Testis (tissue), 2 donors: ENCODE data around the gene ADAMTS20.

Experiments
- POLR2A ChIP-seq: fragments of 450-650 bp; IDR thresholded peaks from one replicate; pipeline ENCODE4 v1.6.1; 2017; ENCODE audit warnings: antibody characterized with exemption, mild to moderate bottlenecking, moderate library complexity
- TF ChIP-seq, protein P1 (sequence below), 3 experiments: fragments of 450-650 bp in 2 of 3; fragments of 200-600 bp in 1 of 3; sonication (generic) in 1 of 3; IDR thresholded peaks; one replicate each; pipeline ENCODE4 v1.5.1; 2016 to 2019; ENCODE audit warnings: antibody characterized with exemption in 3 of 3, mild to moderate bottlenecking in 2 of 3, moderate library complexity in 1 of 3

- no peak for TF ChIP-seq POLR2A
- TF ChIP-seq, protein P1, sequence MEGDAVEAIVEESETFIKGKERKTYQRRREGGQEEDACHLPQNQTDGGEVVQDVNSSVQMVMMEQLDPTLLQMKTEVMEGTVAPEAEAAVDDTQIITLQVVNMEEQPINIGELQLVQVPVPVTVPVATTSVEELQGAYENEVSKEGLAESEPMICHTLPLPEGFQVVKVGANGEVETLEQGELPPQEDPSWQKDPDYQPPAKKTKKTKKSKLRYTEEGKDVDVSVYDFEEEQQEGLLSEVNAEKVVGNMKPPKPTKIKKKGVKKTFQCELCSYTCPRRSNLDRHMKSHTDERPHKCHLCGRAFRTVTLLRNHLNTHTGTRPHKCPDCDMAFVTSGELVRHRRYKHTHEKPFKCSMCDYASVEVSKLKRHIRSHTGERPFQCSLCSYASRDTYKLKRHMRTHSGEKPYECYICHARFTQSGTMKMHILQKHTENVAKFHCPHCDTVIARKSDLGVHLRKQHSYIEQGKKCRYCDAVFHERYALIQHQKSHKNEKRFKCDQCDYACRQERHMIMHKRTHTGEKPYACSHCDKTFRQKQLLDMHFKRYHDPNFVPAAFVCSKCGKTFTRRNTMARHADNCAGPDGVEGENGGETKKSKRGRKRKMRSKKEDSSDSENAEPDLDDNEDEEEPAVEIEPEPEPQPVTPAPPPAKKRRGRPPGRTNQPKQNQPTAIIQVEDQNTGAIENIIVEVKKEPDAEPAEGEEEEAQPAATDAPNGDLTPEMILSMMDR (IDR thresholded peaks at IDR 0.05): no peak
Observed at GRCh38 chr12:43316520-43316919, 235.5 kb downstream of the ADAMTS20 start.
